H1 (cell line): ENCODE data around the gene MINDY1. TPM values are rescaled to one million over a fixed set of nuclear protein-coding genes. Genes with fewer than 3 reads are reported as not detected.
A peak's percentile ranks its signal among the peaks of the same experiment; 100 is the strongest.

Experiments
- CTCF ChIA-PET: fragments of 300-600 bp; sonication (Branson Sonifier 250); formaldehyde crosslinking; loops from one replicate; lab custom pipeline; 2021; ENCODE audit not compliant: partially characterized antibody; lab: Charles Lee
- POLR2A ChIA-PET: fragments of 300-600 bp; sonication (Branson Sonifier 250); formaldehyde crosslinking; loops from one replicate; lab custom pipeline; 2021; ENCODE audit warnings: inconsistent platforms; ENCODE audit not compliant: partially characterized antibody; lab: Charles Lee
- DNase-seq, 2 experiments: peaks; one replicate each; pipeline versions ENCODE4 v3.0.0 to v3.0.0-alpha.2; 2010 to 2022; ENCODE audit warnings: low spot score in 2 of 2, low read depth in 1 of 2, mixed read lengths in 1 of 2
- FAIRE-seq: peaks from 2 replicates; lab custom pipeline; 2011; peaks lifted over from hg19 to GRCh38; lab: Jason Lieb, UNC
- H2AFZ ChIP-seq: 2 replicates; pipeline ENCODE4 v1.8.1; 2012; ENCODE audit warnings: low read length, inconsistent platforms
- H2AK5ac ChIP-seq: 2 replicates; pipeline ENCODE4 v1.6.1; 2013; ENCODE audit warnings: low read depth, low read length
- H2BK120ac ChIP-seq: replicated peaks from 2 replicates; pipeline ENCODE3; 2013; ENCODE audit warnings: low read depth, low read length, inconsistent platforms
- H2BK12ac ChIP-seq: 2 replicates; pipeline ENCODE4 v1.6.1; 2013; ENCODE audit warnings: low read depth, low read length
- H2BK15ac ChIP-seq: 2 replicates; pipeline ENCODE4 v1.6.1; 2013; ENCODE audit warnings: low read length
- H2BK20ac ChIP-seq: 2 replicates; pipeline ENCODE4 v1.6.1; 2013; ENCODE audit warnings: low read length
- H2BK5ac ChIP-seq: 2 replicates; pipeline ENCODE4 v1.6.1; 2013; ENCODE audit warnings: low read depth, low read length
- H3K14ac ChIP-seq: 2 replicates; pipeline ENCODE4 v1.6.1; 2013; ENCODE audit warnings: inconsistent platforms; ENCODE audit not compliant: insufficient read length
- H3K18ac ChIP-seq: 2 replicates; pipeline ENCODE4 v1.6.1; 2013; ENCODE audit warnings: low read length; ENCODE audit errors: extremely low read depth
- H3K23ac ChIP-seq: 2 replicates; pipeline ENCODE4 v1.6.1; 2013; ENCODE audit warnings: inconsistent platforms; ENCODE audit not compliant: insufficient read length
- H3K23me2 ChIP-seq: 2 replicates; pipeline ENCODE4 v1.6.1; 2013; ENCODE audit warnings: low read depth, low read length
- H3K27ac ChIP-seq: 2 replicates; pipeline ENCODE4 v1.6.1; 2011; ENCODE audit warnings: low read depth, low read length, inconsistent platforms
- H3K27me3 ChIP-seq, 4 experiments: replicated peaks in 1 of 4; 1 replicate in 1 of 4; 2 replicates in 3 of 4; pipeline versions ENCODE4 v1.6.1 to v1.8.1; 2011 to 2013; ENCODE audit warnings: low read length in 3 of 4, mild to moderate bottlenecking in 3 of 4, inconsistent platforms in 2 of 4, mixed read lengths in 2 of 4, moderate library complexity in 1 of 4; ENCODE audit not compliant: control insufficient read depth in 3 of 4, insufficient read depth in 3 of 4; ENCODE audit errors: extremely low read depth in 1 of 4
- H3K36me3 ChIP-seq, 4 experiments: 2 replicates each; pipeline versions ENCODE4 v1.6.1 to v1.8.1; 2011 to 2013; ENCODE audit warnings: mild to moderate bottlenecking in 4 of 4, low read length in 3 of 4, moderate library complexity in 2 of 4, control low read depth in 1 of 4, inconsistent platforms in 1 of 4; ENCODE audit not compliant: insufficient read depth in 4 of 4, control insufficient read depth in 2 of 4
- H3K4ac ChIP-seq: replicated peaks from 2 replicates; pipeline ENCODE3; 2013; ENCODE audit warnings: low read length, low read depth, mixed read lengths, inconsistent platforms; ENCODE audit not compliant: insufficient read length
- H3K4me1 ChIP-seq, 4 experiments: replicated peaks in 1 of 4; 1 replicate in 1 of 4; 2 replicates in 3 of 4; pipeline versions ENCODE4 v1.6.1 to v1.8.1; 2011 to 2013; ENCODE audit warnings: low read length in 3 of 4, inconsistent platforms in 2 of 4, mixed read lengths in 1 of 4; ENCODE audit not compliant: insufficient read depth in 4 of 4, control insufficient read depth in 3 of 4
- H3K4me2 ChIP-seq, 2 experiments: 2 replicates each; pipeline versions ENCODE4 v1.6.1 to v1.8.1; 2011 to 2013; ENCODE audit warnings: low read depth in 2 of 2, low read length in 2 of 2, control low read depth in 1 of 2, inconsistent platforms in 1 of 2, mild to moderate bottlenecking in 1 of 2; ENCODE audit not compliant: insufficient read depth in 1 of 2
- H3K4me3 ChIP-seq, 4 experiments: fragments of 200-600, 300-600 bp in 1 of 4; sonication (generic), shearing (Covaris generic), sonication (Bioruptor Twin) in 1 of 4; 2 replicates each; pipeline versions ENCODE4 v1.5.1 to v1.8.1; 2011 to 2016; ENCODE audit warnings: low read length in 4 of 4, low read depth in 3 of 4, control low read depth in 2 of 4, inconsistent platforms in 2 of 4, mild to moderate bottlenecking in 2 of 4, mixed read lengths in 1 of 4, moderate library complexity in 1 of 4; ENCODE audit not compliant: insufficient read depth in 2 of 4; ENCODE audit errors: extremely low read depth in 1 of 4
- H3K56ac ChIP-seq: replicated peaks from 2 replicates; pipeline ENCODE3; 2013; ENCODE audit warnings: low read depth, mild to moderate bottlenecking, mixed read lengths, low read length, inconsistent platforms; ENCODE audit not compliant: insufficient read length
- H3K79me1 ChIP-seq: 2 replicates; pipeline ENCODE4 v1.6.1; 2013; ENCODE audit warnings: low read depth, low read length, control low read depth
- H3K79me2 ChIP-seq, 2 experiments: 2 replicates each; pipeline versions ENCODE4 v1.6.1 to v1.8.1; 2012 to 2013; ENCODE audit warnings: low read length in 2 of 2, mild to moderate bottlenecking in 2 of 2, inconsistent platforms in 1 of 2; ENCODE audit not compliant: insufficient read depth in 2 of 2, control insufficient read depth in 1 of 2
- H3K9ac ChIP-seq, 4 experiments: replicated peaks in 1 of 4; 1 replicate in 1 of 4; 2 replicates in 3 of 4; pipeline versions ENCODE4 v1.6.1 to v1.8.1; 2011 to 2013; ENCODE audit warnings: low read depth in 3 of 4, low read length in 3 of 4, control low read depth in 2 of 4, mild to moderate bottlenecking in 2 of 4, moderate library complexity in 2 of 4, inconsistent platforms in 1 of 4; ENCODE audit errors: extremely low read depth in 1 of 4
- H3K9me3 ChIP-seq, 2 experiments: 2 replicates each; pipeline versions ENCODE4 v1.6.1 to v1.8.1; 2012 to 2013; ENCODE audit warnings: mild to moderate bottlenecking in 2 of 2, moderate library complexity in 2 of 2, control low read depth in 1 of 2, inconsistent platforms in 1 of 2, low read depth in 1 of 2, low read length in 1 of 2, mixed read lengths in 1 of 2; ENCODE audit not compliant: insufficient read depth in 2 of 2
- H4K20me1 ChIP-seq, 2 experiments: replicated peaks in 1 of 2; 2 replicates each; pipeline versions ENCODE3 to v1.8.1; 2011 to 2013; ENCODE audit warnings: inconsistent platforms in 2 of 2, low read length in 2 of 2, mild to moderate bottlenecking in 1 of 2; ENCODE audit not compliant: insufficient read depth in 2 of 2, control insufficient read depth in 1 of 2
- H4K5ac ChIP-seq: 2 replicates; pipeline ENCODE4 v1.6.1; 2013; ENCODE audit warnings: low read length, low read depth, mixed read lengths, inconsistent platforms; ENCODE audit not compliant: insufficient read length
- H4K8ac ChIP-seq: 2 replicates; pipeline ENCODE4 v1.8.0; 2013; ENCODE audit warnings: mild to moderate bottlenecking, moderate library complexity, low read length, inconsistent platforms; ENCODE audit not compliant: insufficient read depth; ENCODE audit errors: extremely low read depth
- H4K91ac ChIP-seq: replicated peaks from 2 replicates; pipeline ENCODE3; 2013; ENCODE audit warnings: low read length, mixed read lengths, inconsistent platforms; ENCODE audit not compliant: insufficient read length
- EP300 ChIP-seq, 2 experiments: IDR thresholded peaks; 1 replicate in 1 of 2; 2 replicates in 1 of 2; pipeline ENCODE4 v1.6.1; 2011 to 2012; ENCODE audit warnings: low read depth in 2 of 2, low read length in 2 of 2, mild to moderate bottlenecking in 2 of 2, borderline replicate concordance in 1 of 2, inconsistent platforms in 1 of 2, moderate library complexity in 1 of 2
- YY1 ChIP-seq: IDR thresholded peaks from 2 replicates; pipeline ENCODE4 v1.6.1; 2011; ENCODE audit warnings: low read depth, mild to moderate bottlenecking, low read length
- WGBS, 2 experiments: shearing (Covaris generic) in 1 of 2; methylation state at CpG; one replicate each; pipeline versions ENCODE4 v1.1.6 to v1.1.7; 2013 to 2015; ENCODE audit warnings: low lambda C conversion rate in 2 of 2, mixed read lengths in 2 of 2, inconsistent platforms in 1 of 2, low coverage in 1 of 2, missing lambda C conversion rate in 1 of 2; ENCODE audit not compliant: insufficient replicate concordance in 2 of 2, insufficient coverage in 1 of 2, insufficient read length in 1 of 2; ENCODE audit errors: extremely low coverage in 1 of 2, missing lambda C conversion rate in 1 of 2; 5-methylcytosine and 5-hydroxymethylcytosine counted together
- polyA plus RNA-seq, 7 experiments: library from polyadenylated mRNA; depleted of rRNA in 3 of 7; stranded (reverse) in 5 of 7; unstranded in 2 of 7; fragments of >200 nt in 5 of 7; fragments of 200-250 nt in 2 of 7; gene quantifications; 1 replicate in 5 of 7; 2 replicates in 1 of 7; 4 replicates in 1 of 7; pipeline versions ENCODE4 v1.2.1 to v1.2.3, GENCODE V29; 2011 to 2013; ENCODE audit warnings: missing spikeins in 2 of 7, mixed read lengths in 2 of 7
- total RNA-seq: library from RNA; stranded (reverse); fragmentation: NEBNext Ultra II Directional; extraction: Animal tissue kit (Norgen Biotek cat#: 25700); gene quantifications from 2 replicates; pipeline ENCODE4 v1.2.1, GENCODE V29; 2021
- TF ChIP-seq, protein P1 (sequence below): IDR thresholded peaks from 2 replicates; pipeline ENCODE4 v1.6.1; 2011; ENCODE audit warnings: low read depth, mild to moderate bottlenecking, low read length; ENCODE audit not compliant: insufficient read depth

Gene MINDY1
- total and polyA plus RNA-seq, 2 of the 8 experiments (the other 6 are each of a cell fraction or from before 2014, with no cell fraction given): 10.3 to 11.4 TPM

DNA sequence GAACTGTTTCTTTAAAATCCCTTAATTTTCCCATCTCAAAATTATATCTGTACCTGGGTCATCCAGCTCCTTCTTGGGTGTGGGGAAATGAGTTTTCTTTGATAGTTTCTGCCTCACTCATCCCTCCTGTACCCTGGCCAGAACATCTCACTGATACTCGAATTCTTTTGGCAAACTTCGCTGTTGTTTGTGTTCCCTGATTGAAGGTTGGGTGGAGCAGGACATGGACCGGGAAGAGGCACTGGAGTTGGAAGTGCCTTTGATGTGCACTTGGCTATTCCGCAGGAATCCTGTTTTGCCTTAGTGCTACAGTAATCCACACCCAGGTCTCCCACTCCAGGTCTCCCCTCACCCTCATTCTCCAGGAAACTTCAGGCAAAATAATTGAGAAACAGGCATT is 11.2 kb downstream of the MINDY1 start:
- Histone ChIP-seq H4K5ac (no peak overlapping the region), H4K20me1 (no peaks in the 10 kb centered on the region), H3K4me2 (no peak overlapping the region), H2BK15ac (no peak overlapping the region), H3K4me3 (no peak overlapping the region), H3K79me1 (no peaks in the 10 kb centered on the region), H3K79me2 (no peaks in the 10 kb centered on the region), H2BK12ac (peak overlapping the region; percentile 77), H2AK5ac (peak overlapping the region; percentile 93), H2AFZ (peak overlapping the region; percentile 60; the same call in 1 of the 2 replicates), H3K56ac (no peak overlapping the region), H3K36me3 (peaks cover 0 to 7% (median 5%) of the 10 kb centered on the region in 4 experiments; a peak in 6 of 8 replicates), H3K27ac (0 out of 2 replicates have a peak overlapping the region, but pooled peaks have one; percentile 51), H3K18ac (peak overlapping the region; percentile 17; the same call in 1 of the 2 replicates), H3K23ac (no peak overlapping the region), H4K91ac (no peak overlapping the region), H3K4ac (no peak overlapping the region), H3K9me3 (no peaks in the 10 kb centered on the region), H3K9ac (peak overlapping the region in 1 of 4 experiments; percentile 12; a peak in 1 of 7 replicates), H3K4me1 (peaks cover 0 to 4% (median 0%) of the 10 kb centered on the region in 4 experiments; a peak in 1 of 7 replicates), H3K14ac (no peak overlapping the region), H3K27me3 (no peaks in the 10 kb centered on the region), H2BK5ac (peak overlapping the region; percentile 77), H2BK20ac (no peak overlapping the region; the same call in 1 of the 2 replicates), H4K8ac (no peak overlapping the region), H3K23me2 (no peaks in the 10 kb centered on the region), H2BK120ac (no peak overlapping the region)
- 88% methylated on average over 4 of the region's 4 CpGs; no CpG with 5 or more reads in 1 of the 2 experiments for WGBS, 2 experiments
- TF ChIP-seq, protein P1, sequence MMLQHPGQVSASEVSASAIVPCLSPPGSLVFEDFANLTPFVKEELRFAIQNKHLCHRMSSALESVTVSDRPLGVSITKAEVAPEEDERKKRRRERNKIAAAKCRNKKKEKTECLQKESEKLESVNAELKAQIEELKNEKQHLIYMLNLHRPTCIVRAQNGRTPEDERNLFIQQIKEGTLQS: no peak
- no peak for TF ChIP-seq EP300 (IDR thresholded peaks at IDR 0.05; ENCODE audit: borderline replicate concordance in 1 of 2, low read depth in 2 of 2, low read length in 2 of 2)
- TF ChIP-seq YY1: no peak
- POLR2A ChIA-PET: interaction anchor here (0.6 to 6.3 kb wide), 7 partner anchors 11 to 380 kb away, joined by 3 to 44 read pairs (median 4); partner anchors contain the start of genes ANXA9 and MINDY1
- FAIRE-seq (no peak), DNase-seq (no peak)
- CTCF ChIA-PET: interaction anchor here (0.5 to 7.0 kb wide), 31 partner anchors 10 to 577 kb away, joined by 3 to 183 read pairs (median 3); partner anchors contain the start of genes ANXA9, CDC42SE1, CERS2 and MINDY1
